GM18498 (cell line): ENCODE measurements around the gene CYP2J2.
"Not testable (repeated sequence)": the region's sequence is repeated elsewhere in the genome, so short reads cannot be mapped to it uniquely, and the experiment has no call there.

ENCODE experiments used
- ATAC-seq: cut with Tn5 transposase; IDR thresholded peaks from one replicate; pipeline ENCODE4 v1.9.1; 2021; ENCODE audit warnings: mild to moderate bottlenecking, moderate library complexity; ENCODE audit not compliant: unreplicated experiment

Gene CYP2J2

DNA sequence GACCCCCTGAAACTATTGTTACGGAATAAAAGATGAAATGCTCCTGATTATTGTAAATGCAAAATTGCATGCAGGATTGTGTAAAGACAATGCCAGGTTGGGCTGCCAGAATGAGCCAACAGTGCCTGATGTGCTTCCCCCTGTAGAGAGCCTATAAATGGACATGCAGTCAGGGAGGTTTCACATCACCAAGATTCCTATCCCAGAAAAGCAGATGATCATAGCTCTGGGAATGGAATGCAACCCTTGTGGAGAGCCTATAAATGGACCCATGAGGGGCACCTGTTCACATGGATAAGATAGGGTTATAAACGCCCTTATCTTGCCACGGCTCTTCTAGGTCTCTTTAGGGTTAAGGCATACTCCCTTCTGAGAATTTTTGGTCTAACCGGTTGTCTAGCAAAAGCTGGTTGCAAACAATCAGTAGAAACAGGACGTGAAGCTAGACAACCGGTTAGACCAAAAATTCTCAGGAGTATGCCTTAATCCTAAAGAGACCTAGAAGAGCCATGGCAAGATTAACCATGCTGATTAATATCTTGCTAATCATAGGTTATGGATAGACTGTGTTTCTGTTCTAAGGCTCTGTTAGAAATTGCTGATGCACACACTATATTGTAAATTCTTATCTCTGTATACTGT is 5.2 kb downstream of the CYP2J2 start:
- ATAC-seq, result not testable (repeated sequence)

DNA sequence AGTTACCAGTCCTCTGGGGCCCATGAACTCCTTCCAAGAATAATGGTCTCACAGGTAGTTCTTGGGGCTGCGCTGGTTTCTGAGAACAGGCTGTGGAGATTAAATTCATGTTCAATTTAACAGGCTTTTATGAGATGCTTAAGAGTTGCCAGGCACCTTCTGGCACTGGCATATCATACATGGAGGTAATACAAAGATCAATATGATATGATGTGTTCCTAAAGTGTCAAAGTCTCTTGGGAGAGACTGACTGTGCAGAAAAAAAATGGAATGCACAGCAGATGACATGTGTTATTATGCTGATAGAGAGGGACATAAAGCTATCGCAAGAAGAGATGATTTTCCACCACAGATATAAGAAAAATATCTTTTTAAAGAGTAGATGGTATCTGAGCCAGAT is 6.8 kb downstream of the CYP2J2 start:
- no peak for ATAC-seq

DNA sequence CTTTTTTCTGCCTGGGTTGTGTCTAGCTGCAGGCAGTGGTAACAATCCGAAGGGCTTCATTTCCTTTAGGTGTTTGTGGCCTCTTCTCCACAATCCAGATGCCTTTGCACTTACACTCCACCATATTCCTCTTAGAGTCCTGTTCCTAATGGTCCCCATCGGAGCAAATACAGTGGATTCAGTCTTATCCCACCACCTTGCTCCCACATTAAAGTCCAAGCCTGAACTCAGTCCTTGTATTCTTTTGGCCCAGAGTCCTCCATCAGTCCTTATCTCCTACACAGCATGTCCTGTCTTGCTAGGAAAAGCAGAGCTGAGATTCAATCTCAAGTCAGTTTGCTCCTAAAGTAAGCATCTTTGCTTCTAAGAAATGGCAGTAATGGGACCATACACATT is 8.8 kb downstream of the CYP2J2 start:
- no peak for ATAC-seq

DNA sequence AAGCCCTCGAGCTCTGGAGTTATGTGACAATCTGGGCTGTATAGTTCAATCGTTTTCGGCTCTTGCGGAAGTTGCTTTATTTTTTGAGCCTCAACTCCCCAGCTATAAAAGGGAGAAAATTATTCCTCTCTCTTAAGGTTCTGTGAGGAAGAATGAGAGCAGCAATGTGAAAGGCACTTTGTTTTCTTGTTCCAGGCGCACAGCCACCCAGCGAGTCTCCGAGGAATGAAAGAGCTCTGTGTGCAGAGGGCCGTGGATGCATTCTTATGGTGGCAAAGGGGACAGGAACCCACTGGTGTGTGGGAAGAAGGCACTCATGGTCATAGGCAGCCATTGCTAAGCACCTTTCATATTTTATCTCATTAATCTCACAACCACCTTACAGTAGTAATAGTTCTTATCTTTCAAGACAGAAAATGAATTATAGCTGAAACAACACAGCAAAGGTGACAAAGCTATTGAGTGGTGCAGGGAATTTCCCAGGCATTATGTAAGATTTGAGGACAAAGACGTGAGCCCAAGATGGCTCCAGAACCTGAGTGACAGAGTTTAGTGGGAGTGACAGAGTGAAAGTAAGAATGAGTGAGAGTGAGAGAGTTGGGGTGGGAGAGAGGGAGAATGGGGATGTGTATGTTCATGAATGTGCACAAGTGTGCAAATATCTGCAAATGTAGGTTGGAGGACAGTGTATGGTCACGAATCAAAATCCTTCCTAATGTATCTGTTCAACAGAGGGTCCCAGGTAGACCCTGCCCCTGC is 9.4 kb downstream of the CYP2J2 start:
- no peak for ATAC-seq

DNA sequence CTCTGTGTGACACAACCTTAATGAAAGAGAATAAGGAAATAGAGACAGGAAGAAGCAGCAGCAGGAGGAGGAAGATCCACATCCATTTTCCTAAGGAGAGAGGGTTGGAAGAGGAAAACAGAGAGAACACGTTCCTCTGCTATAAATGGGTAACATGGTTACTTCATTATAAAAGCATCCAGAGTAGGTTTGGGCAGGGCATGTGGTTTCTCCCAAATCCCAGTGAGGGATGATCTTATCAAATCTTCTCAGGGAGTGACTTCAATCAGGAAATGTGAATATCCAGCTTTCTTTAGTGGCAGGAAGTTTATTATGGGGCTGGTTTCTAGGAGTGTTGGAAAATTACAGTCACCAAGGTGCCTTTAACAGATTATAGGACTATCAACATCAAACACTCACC is 11.1 kb downstream of the CYP2J2 start:
- no peak for ATAC-seq

DNA sequence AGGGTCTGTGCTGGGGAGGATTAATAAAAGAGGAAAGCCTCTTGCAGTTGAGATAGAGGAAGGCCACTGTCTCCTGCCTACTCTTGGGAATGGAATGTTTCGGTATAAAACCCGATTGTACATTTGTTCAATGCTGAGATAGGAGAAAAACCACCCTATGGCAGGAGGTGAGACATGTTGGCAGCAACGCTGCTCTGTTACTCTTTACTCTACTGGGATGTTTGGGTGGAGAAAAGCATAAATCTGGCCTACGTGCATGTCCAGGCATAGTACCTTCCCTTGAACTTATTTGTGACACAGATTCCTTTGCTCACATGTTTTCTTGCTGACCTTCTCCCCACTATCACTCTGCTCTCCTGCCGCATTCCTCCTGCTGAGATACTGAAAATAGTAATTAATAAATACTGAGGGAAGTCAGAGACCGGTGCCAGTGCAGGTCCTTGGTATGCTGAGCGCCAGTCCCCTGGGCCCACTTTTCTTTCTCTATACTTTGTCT is 11.7 kb downstream of the CYP2J2 start:
- ATAC-seq, result not testable (repeated sequence)

DNA sequence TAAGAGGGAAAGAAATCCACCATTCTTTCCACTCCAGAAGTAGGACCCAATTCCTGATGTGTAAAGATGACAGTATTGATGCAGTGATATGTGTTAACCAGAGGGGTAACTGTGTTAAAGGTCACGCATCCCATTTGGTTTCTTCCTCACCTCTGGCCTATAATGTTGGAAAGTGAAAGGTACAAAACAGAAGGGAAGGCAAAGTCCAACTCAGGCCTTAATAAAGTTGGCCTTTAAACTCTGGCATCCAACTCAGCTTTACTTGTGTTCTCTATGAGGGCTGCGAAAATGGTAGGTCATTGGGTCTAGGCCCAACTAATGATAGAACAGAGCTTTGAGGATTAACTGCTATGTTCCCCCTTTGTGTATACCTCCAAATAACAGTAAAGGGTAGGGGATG is 17.9 kb downstream of the CYP2J2 start:
- no peak for ATAC-seq

DNA sequence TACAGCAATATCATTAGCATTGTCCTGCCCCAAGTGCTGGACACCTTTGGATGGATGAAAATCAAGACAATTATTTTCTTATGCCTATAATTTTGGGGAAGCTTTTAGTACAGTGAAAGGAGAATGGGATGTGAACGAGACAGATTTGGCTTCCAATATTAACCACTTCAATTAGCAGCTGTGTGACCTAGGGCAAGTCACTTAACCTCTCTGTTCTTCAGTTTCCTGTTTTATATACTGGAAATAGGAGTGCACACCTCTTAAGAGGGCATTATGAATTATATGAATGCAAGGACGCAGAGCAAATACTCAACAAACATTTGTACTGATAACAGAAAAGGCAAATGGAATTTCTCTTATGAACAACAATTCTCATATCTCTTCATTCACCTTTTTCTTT is 18.5 kb downstream of the CYP2J2 start:
- no peak for ATAC-seq

DNA sequence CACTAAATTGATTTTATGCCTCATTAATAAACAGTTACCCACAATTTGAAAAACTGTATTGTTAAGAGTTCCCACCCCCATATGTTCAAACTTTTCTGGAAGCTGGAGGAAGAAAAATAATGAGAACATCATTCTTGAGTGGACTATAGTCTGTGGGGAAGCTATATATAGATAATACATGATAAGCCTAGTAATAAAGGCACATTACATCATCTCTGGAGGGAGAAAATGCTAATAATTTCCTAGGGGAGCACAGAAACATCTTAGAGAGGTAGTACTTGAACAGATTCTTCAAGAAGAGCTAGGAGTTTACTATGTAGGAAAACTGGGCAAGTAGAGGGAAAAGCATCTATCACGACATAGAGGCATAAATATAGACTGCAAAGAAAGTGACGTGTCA is 19.6 kb downstream of the CYP2J2 start:
- ATAC-seq, result no peak

DNA sequence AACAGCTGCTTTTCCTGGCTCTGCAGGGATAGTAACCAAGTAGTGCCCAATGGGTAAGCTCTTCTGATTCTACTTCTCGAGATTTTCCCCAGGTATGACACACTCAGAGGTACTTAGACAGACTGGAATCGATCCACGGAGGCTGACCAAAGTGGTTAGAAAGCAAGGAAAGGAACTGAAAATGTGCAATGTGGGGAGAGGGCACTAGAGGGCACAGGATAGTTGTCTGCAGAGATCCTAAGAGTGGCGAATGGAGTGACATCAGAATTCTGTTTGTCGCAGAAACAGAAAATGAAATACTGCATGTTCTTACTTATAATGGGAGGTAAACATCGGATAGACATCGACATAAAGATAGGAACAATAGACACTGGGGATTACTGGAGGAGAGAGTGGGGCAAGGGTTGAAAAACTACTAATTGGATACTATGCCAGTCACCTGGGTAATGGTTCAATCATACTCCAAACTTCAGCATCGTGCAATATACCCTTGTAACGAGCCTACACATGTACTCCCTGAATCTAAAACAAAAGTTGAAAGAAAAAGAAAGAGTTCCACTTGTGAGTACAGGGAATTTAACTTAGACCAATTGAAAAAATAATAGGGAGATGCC is 23.3 kb downstream of the CYP2J2 start:
- peak; percentile 80 for ATAC-seq

DNA sequence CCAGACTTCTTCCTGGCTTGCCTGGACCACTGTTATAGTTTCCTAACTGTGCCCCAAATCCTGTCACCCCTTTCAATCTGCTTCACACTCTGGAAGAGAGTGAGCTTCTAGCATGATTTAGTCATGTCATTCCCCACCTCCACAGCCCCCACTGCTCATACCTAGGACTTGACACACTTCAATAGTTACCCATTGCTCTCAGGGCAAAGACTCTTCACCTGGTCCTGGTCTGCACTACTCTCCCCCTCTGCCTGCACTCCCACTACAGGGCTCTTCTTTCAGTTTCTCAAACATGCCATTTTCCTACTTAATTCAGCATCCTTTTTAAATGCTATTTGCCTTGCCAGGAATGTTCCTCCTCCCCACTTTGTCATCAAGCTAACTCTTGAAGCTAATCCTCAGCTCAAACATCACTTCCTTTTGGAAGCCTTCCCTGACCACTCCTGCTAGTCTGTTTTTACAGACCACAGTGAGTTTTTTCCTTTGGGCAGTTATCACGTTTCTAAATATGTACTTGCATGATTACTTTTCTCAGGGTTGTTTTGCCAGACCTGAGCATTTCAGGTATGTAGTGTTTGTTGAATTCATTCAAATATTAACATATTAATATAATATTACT is 24.7 kb downstream of the CYP2J2 start:
- ATAC-seq, result no peak

DNA sequence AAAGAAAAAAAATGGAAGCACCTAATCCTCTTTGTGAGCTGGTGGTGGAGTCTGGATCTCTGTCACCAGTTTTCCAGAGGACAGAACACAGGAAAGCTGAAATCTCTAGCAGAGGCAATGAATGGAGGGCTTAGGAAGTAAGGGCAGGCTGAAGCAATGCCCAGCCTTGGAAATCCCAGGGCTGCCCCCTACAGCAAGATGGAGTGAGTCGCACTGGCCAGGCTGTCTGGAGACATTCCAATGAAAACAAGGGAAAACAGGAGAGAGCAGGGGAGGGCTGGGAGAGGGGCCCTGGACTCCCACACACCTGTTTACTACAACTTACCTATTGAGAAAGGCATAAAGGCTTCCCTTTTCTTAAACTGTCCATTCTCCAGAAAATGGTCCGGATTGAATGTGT is 25.9 kb downstream of the CYP2J2 start:
- no peak for ATAC-seq

DNA sequence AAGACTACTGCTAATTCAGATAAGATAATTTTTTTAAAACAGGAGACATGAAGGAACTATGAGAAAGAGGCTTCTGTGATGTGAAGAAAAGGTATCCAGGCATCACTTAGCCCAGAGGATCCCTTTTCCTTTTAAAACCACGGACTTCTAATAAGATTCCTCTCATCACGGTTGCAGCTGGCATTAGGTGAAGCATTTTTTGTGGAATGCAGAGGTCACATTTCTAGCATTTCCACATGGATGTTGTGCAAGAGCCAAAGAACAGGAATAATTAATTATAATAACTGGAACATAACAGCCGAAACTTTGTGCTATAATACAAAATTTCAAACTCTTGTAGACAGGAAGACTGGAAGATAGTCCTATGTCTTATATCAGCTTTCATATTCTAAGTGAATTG is 27.6 kb downstream of the CYP2J2 start:
- no peak for ATAC-seq

DNA sequence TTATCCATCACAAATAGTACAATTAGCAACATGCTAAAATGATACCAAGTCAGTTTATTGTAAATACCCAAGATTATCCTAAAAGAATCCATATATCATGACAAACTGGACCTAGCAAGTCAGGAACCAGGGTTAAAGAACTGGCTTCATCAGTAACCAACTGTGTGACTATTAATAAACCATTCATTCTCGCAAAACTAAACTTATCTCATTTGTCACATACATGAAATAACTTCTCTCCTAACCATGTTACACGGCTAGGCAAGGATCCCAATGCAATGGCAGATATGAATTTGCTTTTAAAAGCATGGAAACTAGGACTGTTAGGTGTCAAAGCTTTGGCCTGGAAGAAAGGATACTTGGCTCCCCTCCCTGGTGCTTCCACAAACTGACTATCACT is 29.4 kb downstream of the CYP2J2 start:
- ATAC-seq, result no peak

DNA sequence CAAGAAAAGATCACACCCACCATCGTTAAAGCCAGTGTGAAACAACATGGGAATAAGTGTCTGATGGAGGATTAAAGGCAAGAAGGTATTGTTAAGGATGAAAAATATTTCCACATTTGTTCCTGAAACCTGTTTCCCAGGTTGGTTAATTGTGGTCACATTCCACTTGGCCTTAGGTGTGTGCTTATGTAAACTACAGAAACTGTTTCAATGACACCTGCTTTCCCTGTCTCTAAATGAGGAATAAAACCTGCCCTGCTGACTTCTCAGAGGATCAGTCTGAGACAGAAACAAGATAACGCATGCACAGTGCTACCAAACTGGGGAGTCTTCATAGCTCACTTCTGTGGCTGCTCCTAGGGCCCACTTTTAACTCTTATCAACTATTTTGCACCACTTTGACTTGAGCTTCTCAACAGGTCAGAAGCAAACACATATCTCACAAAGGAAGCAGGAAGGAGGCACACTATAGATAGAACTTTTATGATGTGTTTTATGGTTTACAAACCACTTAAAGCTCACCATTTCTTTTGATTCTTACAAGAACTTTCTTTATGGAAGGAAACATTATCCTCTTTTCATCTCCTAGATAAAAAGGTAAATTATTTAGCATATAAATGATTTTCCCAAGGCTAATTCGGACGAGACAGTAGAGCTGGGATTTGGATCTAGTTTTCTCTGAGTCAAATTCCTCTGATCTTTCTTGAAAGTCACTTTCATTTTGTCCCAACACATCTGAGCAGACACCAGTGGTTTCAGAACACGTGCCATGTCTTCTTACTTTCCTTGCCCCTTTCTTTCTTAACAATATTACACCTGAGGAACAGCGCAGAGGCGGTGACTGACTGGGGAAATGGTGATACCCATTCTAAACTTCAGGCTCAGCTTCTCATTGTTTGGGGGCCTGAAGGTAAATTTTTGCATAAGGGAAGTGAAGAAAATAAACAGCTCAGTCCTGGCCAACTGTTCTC is 33.4 kb downstream of the CYP2J2 start:
- no peak for ATAC-seq

DNA sequence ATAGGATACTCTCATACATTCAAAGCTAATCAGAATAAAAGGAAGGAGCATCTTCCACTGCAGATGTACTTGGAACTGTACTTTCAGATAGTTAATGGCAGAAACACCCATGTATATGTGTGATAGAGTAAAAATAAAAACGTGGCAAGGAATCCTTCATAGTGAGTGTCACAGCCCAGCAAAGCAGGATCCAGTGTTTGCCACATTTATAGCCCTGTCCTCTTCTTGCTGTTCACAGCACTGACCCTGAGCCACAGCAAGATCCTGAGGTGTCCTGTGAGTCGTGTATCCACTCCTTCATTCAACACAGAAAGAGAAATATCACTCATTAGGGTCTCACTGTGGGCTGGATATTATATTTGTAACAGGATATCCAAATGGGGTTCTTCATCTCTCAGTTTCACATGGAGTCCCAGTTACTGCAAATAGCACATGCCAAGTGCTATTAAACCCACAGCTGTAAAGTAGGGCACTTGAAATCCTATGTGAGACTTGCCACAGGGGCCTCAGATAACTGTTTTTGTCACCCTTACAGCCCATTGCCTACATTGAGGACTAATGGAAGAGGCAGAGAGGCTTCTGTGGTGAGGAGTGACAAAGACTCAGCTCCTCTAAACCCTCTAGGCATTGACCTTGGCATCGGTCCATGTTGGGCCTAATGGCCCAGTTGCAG is 41.3 kb downstream of the CYP2J2 start:
- ATAC-seq, result no peak

DNA sequence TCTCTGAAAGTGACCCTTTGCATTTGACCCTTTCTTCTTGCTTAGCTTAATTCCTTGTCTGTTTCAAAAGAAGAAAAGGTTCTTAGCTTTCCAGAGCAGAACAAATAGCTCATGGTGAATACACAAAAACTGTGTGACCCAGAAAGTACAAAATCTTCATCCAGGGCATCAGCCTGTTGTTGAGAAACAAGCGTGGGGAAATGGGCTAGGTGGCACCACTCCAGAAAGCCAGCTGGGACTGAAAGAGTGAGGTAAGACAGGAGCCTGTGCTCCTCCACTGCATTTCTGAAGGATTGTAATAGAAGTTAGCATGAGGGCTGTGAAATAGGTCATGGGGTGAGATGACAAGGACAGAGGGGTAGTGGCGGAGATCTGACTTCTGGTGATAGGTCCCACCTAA is 45.8 kb downstream of the CYP2J2 start:
- no peak for ATAC-seq

DNA sequence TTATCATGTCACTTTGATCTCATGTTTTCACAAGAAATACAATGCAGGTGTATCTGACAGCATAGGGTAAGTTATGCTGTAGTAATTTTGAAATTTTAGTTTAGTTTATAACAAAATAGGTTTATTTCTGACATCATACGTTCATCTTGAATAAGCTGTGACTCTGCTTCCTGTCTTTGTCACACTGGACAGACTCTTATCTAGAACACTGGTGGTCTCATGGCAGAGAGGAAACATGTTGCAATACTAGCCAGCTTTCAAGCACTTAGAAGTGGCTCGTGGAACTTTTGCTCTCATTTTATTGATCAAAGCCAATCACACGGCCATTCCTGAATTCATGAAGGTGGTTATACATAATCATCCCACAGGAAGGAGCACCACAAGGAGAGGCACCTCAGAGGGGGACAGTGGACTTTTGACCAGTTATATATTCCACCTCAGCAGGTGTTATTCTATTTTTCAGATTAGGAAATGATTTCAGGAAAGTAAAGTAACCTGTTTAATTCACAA is 46.5 kb downstream of the CYP2J2 start:
- ATAC-seq, result no peak

DNA sequence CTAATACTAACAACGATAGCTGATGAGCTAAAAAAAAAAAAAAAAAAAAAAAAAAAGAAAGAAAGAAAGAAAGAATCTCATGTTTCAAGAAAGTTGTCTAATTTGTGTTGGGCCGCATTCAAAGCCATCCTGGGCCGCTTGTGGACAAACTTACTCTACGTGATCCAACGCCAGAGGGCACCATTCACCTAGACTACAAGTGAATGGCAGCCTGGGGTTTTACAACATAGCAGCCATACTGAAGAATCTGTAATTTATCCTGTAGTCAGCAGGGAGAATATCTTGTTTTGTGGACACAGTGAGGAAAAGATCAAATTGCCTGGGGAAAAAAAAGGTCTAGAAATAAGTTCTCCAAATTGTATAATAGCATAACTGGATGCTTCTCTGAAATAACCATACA is 47.0 kb downstream of the CYP2J2 start:
- ATAC-seq, result peak; percentile 75

DNA sequence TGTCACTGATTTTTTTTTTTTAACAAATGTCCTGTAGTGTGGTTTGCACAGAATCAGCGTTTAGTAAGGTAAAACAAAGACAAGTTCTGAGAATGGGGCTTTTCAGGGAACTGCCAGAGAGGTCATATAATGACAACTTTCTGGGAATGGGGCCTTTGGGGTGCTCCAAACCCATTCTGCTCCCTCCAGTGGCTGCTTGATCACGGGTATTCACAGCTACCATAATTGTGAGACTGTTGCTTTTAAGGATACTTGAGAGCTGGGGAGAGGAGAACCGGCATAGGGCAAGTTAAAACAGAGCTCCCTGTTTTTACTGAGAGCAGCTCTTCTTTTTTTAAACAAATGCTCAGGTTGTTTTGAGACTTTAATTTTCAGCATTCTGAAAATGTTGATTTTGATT is 48.2 kb downstream of the CYP2J2 start:
- ATAC-seq, result no peak
